GM12878 (cell line): ENCODE results near the gene KCNB1.

Experiments
- BHLHE40 ChIP-seq, 2 experiments: fragments of 450-650 bp in 1 of 2; IDR thresholded peaks; 2 replicates each; pipeline ENCODE4 v1.6.1; 2011 to 2017; ENCODE audit warnings: low read depth in 2 of 2, borderline replicate concordance in 1 of 2, improper control_type of control experiment in 1 of 2, low read length in 1 of 2, mild to moderate bottlenecking in 1 of 2
- CREB1 ChIP-seq: IDR thresholded peaks from 2 replicates; pipeline ENCODE4 v1.6.1; 2012; ENCODE audit warnings: low read depth, mild to moderate bottlenecking, inconsistent platforms
- CTCF ChIP-seq, 3 experiments: IDR thresholded peaks in 2 of 3; conservative IDR thresholded peaks in 1 of 3; 2 replicates each; pipeline ENCODE4 v1.5.1; 2011; ENCODE audit warnings: low read depth in 3 of 3, low read length in 3 of 3, mild to moderate bottlenecking in 3 of 3, control low read depth in 2 of 3, moderate library complexity in 2 of 3, inconsistent platforms in 1 of 3, mixed read lengths in 1 of 3; ENCODE audit not compliant: control insufficient read depth in 2 of 3, insufficient read depth in 1 of 3; ENCODE audit errors: extremely low read depth in 1 of 3
- POLR2A ChIP-seq: IDR thresholded peaks from 2 replicates; pipeline ENCODE4 v1.6.1; 2011; ENCODE audit warnings: low read depth, mild to moderate bottlenecking, low read length
- POU2F2 ChIP-seq: IDR thresholded peaks from 3 replicates; pipeline ENCODE4 v1.6.1; 2011; ENCODE audit warnings: low read depth, mild to moderate bottlenecking, low read length, borderline replicate concordance
- RB1 ChIP-seq: fragments of 450-650 bp; formaldehyde crosslinking; IDR thresholded peaks from 2 replicates; pipeline ENCODE4 v1.6.1; 2017; ENCODE audit warnings: mild to moderate bottlenecking, borderline replicate concordance
- STAT3 ChIP-seq: IDR thresholded peaks from 2 replicates; pipeline ENCODE4 v1.6.1; 2011; ENCODE audit warnings: low read depth, low read length, improper control_type of control experiment
- ZBTB11 ChIP-seq: fragments of 450-650 bp; formaldehyde crosslinking; IDR thresholded peaks from 2 replicates; pipeline ENCODE4 v1.5.0; 2022; ENCODE audit warnings: mild to moderate bottlenecking, missing genetic modification characterization

- TF ChIP-seq POLR2A (no peak), CTCF (IDR thresholded peaks at IDR 0.05 in 2 of 3, conservative IDR thresholded peaks at IDR 0.05 in 1 of 3; ENCODE audit: control insufficient read depth in 2 of 3, extremely low read depth in 1 of 3, insufficient read depth in 1 of 3, low read depth in 3 of 3, low read length in 3 of 3) (no peak), BHLHE40 (IDR thresholded peaks at IDR 0.05; ENCODE audit: borderline replicate concordance in 1 of 2, low read depth in 2 of 2, low read length in 1 of 2) (no peak), RB1 (no peak), STAT3 (no peak), CREB1 (no peak), ZBTB11 (CRISPR knock-in tag) (no peak), POU2F2 (no peak)
These were observed 13.4 kb downstream of the KCNB1 start for GRCh38 chr20:49469060-49469459.
